Aortic smooth muscle cell (primary cell): ENCODE data around the gene PLAU. TPM values are rescaled to one million over a fixed set of nuclear protein-coding genes. Genes with fewer than 3 reads are reported as not detected.

Source experiments
- total RNA-seq: library from RNA; depleted of rRNA; stranded (reverse); fragments of >200 nt; gene quantifications from 2 replicates; pipeline ENCODE4 v1.2.3, GENCODE V29; 2014

PLAU gene
- total RNA-seq, result 37.4 and 45.2 TPM in 2 replicates

DNA sequence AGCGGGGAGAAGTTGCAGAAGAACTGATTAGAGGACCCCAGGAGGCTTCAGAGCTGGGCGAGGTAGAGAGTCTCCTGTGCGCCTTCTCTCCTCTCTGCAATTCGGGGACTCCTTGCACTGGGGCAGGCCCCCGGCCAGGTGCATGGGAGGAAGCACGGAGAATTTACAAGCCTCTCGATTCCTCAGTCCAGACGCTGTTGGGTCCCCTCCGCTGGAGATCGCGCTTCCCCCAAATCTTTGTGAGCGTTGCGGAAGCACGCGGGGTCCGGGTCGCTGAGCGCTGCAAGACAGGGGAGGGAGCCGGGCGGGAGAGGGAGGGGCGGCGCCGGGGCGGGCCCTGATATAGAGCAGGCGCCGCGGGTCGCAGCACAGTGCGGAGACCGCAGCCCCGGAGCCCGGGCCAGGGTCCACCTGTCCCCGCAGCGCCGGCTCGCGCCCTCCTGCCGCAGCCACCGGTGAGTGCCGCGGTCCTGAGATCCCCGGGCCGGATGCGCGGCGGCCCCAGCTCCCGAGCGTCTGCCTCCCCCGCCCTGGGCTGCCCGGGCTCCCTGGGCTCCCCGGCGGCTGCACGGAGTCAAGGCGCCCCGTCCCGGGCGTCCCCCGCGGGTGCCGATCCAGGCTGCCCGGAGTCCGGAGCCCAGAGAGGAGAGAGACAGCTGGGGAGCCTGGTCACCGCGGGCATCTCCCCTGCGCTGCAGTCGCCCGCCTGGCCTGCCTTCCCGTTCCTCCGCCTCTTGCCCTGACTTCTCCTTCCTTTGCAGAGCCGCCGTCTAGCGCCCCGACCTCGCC, at the start of gene PLAU:
Gene PLAU (plus strand): TSS at position 369 of the 789 bp plus-strand sequence. CDS start 424 bp downstream, outside the sequence.

DNA sequence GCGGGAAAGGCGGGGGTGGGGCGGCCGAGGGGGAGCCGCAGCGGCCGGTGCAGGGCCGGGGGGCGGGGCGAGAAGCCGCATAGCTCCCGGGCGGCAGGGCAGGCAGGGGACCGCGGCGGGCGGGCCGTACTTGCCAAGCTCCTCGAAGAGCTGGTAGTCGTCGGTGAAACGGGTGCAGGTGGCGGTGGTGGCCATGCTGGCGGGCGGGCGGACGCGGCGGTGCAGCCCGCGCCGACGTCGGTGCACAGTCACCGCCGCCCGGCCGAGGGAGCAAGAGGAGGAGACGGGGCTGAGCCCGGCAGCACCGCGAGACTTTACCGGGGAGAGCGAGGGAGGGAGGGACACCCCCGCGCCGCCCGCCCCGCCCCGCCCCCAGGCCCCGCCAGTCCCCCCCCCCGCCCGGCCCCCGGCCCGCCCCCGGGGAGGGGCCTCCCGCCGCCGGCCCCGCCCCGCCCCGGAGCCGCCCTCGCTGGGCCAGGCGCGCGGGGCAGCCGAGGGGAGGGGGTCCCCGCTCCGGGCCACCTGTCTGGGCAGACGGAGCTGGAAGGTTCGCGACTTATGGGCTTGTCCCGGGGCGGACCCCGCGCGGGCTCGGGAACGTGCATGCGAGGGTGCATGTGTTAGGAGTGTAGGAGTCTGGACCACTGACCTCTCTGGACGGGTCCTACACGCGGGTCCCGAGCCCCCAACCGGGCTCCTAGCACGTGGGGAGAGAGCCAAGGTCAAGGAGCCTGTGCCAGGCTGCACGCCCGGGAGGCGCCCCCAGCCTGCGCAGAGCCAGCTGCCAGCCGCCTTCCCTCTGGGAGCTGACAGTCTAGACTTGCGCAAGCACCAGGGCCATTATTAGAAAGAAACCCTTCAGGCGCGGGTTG, 36.4 kb upstream of the PLAU start, which contains the start of gene CAMK2G:
Gene CAMK2G (minus strand): TSS at position 289 of the 872 bp plus-strand sequence. CDS start 94 bp downstream, at position 195.

Other genes starting within 250 kb of the PLAU start
- 2.6 and 2.7 TPM in 2 replicates for gene AGAP5, start 213.0 kb upstream of the PLAU start, total RNA-seq
- gene SEC24C, start 166.8 kb upstream of the PLAU start, total RNA-seq, result 73.2 and 81.0 TPM in 2 replicates
- 21.7 and 24.0 TPM in 2 replicates for gene CHCHD1, start 129.1 kb upstream of the PLAU start, total RNA-seq
- 45.9 and 48.9 TPM in 2 replicates for gene ZSWIM8, start 125.5 kb upstream of the PLAU start, total RNA-seq
- gene NDST2, start 99.5 kb upstream of the PLAU start, total RNA-seq, result 9.2 and 16.4 TPM in 2 replicates
- gene CAMK2G, start 36.6 kb upstream of the PLAU start, total RNA-seq, result 22.6 and 25.7 TPM in 2 replicates
- gene VCL, start 87.0 kb downstream of the PLAU start, total RNA-seq, result 198 and 246 TPM in 2 replicates
- gene AP3M1, start 239.7 kb downstream of the PLAU start, total RNA-seq, result 31.6 and 39.5 TPM in 2 replicates
- 47.4 and 50.6 TPM in 2 replicates for gene ADK, start 240.1 kb downstream of the PLAU start, total RNA-seq